Fibroblast of lung (primary cell): ENCODE measurements around the gene UIMC1. TPM values are rescaled to one million over a fixed set of nuclear protein-coding genes. Genes with fewer than 3 reads are reported as not detected.

ENCODE experiments used
- DNase-seq, 2 donors: peaks; one replicate each; pipeline versions ENCODE4 v3.0.0 to v3.0.0-alpha.2; 2010; ENCODE audit warnings: low read depth in 2 of 2
- H2AFZ ChIP-seq: 2 replicates; pipeline ENCODE4 v1.5.1; 2012; ENCODE audit warnings: low read length, control low read depth, inconsistent platforms
- H3K27ac ChIP-seq: 2 replicates; pipeline ENCODE4 v1.5.1; 2011; ENCODE audit warnings: low read length, control low read depth; ENCODE audit not compliant: insufficient read depth
- H3K27me3 ChIP-seq: 2 replicates; pipeline ENCODE4 v1.5.1; 2011; ENCODE audit warnings: mild to moderate bottlenecking, low read length; ENCODE audit not compliant: control insufficient read depth, insufficient read depth
- H3K36me3 ChIP-seq: 2 replicates; pipeline ENCODE4 v1.5.1; 2011; ENCODE audit warnings: low read length; ENCODE audit not compliant: control insufficient read depth, insufficient read depth
- H3K4me1 ChIP-seq: 2 replicates; pipeline ENCODE4 v1.5.1; 2011; ENCODE audit warnings: low read length; ENCODE audit not compliant: control insufficient read depth, insufficient read depth; ENCODE audit errors: extremely low read depth
- H3K4me2 ChIP-seq: 2 replicates; pipeline ENCODE4 v1.5.1; 2011; ENCODE audit warnings: low read length, control low read depth; ENCODE audit not compliant: insufficient read depth; ENCODE audit errors: extremely low read depth
- H3K4me3 ChIP-seq, 4 experiments: fragments of 200-600 bp in 1 of 4; sonication (generic) in 1 of 4; replicated peaks in 1 of 4; 2 replicates each; pipeline ENCODE4 v1.5.1; 2011 to 2016; ENCODE audit warnings: low read length in 4 of 4, low read depth in 3 of 4, mild to moderate bottlenecking in 3 of 4, control low read depth in 2 of 4, inconsistent platforms in 1 of 4, mixed read lengths in 1 of 4; ENCODE audit not compliant: insufficient read depth in 1 of 4; ENCODE audit errors: control extremely low read depth in 1 of 4
- H3K79me2 ChIP-seq: 2 replicates; pipeline ENCODE4 v1.5.1; 2012; ENCODE audit warnings: mild to moderate bottlenecking, low read length, inconsistent platforms; ENCODE audit not compliant: control insufficient read depth, insufficient read depth
- H3K9ac ChIP-seq: 2 replicates; pipeline ENCODE4 v1.5.1; 2011; ENCODE audit warnings: mild to moderate bottlenecking, low read length, control low read depth; ENCODE audit not compliant: insufficient read depth
- H3K9me3 ChIP-seq: 2 replicates; pipeline ENCODE4 v1.5.1; 2012; ENCODE audit warnings: low read depth, low read length; ENCODE audit not compliant: control insufficient read depth, insufficient read depth
- H4K20me1 ChIP-seq: 2 replicates; pipeline ENCODE4 v1.5.1; 2011; ENCODE audit warnings: low read length; ENCODE audit not compliant: control insufficient read depth, insufficient read depth; ENCODE audit errors: extremely low read depth
- CTCF ChIP-seq, 2 donors: IDR thresholded peaks in 1 of 2; conservative IDR thresholded peaks in 1 of 2; 1 replicate in 1 of 2; 2 replicates in 1 of 2; pipeline ENCODE4 v1.5.1; 2011 to 2012; ENCODE audit warnings: low read length in 2 of 2, control low read depth in 1 of 2, inconsistent platforms in 1 of 2, low read depth in 1 of 2, mild to moderate bottlenecking in 1 of 2
- EZH2 ChIP-seq: IDR thresholded peaks from 2 replicates; pipeline ENCODE4 v1.5.1; 2012; ENCODE audit warnings: low read length, control low read depth, mild to moderate bottlenecking; ENCODE audit errors: missing control alignments
- polyA plus RNA-seq, 2 donors: library from polyadenylated mRNA; depleted of rRNA in 1 of 2; stranded (reverse) in 1 of 2; unstranded in 1 of 2; fragments of >200 nt; gene quantifications; 2 replicates each; pipeline ENCODE4 v1.2.1, GENCODE V29; 2011 to 2012; ENCODE audit warnings: missing spikeins in 1 of 2
- total RNA-seq: library from RNA; depleted of rRNA; stranded (reverse); fragments of >200 nt; gene quantifications from 2 replicates; pipeline ENCODE4 v1.2.1, GENCODE V29; 2014

Gene UIMC1
- total and polyA plus RNA-seq, 2 donors (not counting 1 experiment from before 2014, with no cell fraction given): 19.4 to 36.7 TPM

GRCh38 chr5:176895831-176896230 lies 110.7 kb downstream of the UIMC1 start:
- no peak for DNase-seq
- Histone ChIP-seq H3K4me1 (no peaks in the 10 kb centered on the region), H2AFZ (no peak overlapping the region), H3K9ac (no peak overlapping the region), H3K9me3 (no peaks in the 10 kb centered on the region), H3K27ac (no peak overlapping the region), H3K27me3 (peaks cover 16% of the 10 kb centered on the region), H3K4me2 (no peak overlapping the region), H3K36me3 (peaks cover 3% of the 10 kb centered on the region), H3K4me3 (no peak overlapping the region), H3K79me2 (no peaks in the 10 kb centered on the region), H4K20me1 (no peaks in the 10 kb centered on the region)
- no peak for TF ChIP-seq EZH2
- no peak for TF ChIP-seq CTCF (conservative IDR thresholded peaks at IDR 0.05 in 1 of 2, IDR thresholded peaks at IDR 0.05 in 1 of 2; ENCODE audit: low read depth in 1 of 2, low read length in 2 of 2)

GRCh38 chr5:176894298-176894697 lies 112.3 kb downstream of the UIMC1 start:
- Histone ChIP-seq H3K79me2 (no peaks in the 10 kb centered on the region), H3K4me2 (no peak overlapping the region), H3K9me3 (no peaks in the 10 kb centered on the region), H2AFZ (no peak overlapping the region), H3K9ac (no peak overlapping the region), H3K4me1 (no peaks in the 10 kb centered on the region), H3K27me3 (peaks cover 16% of the 10 kb centered on the region), H3K4me3 (no peak overlapping the region), H4K20me1 (no peaks in the 10 kb centered on the region), H3K36me3 (no peaks in the 10 kb centered on the region), H3K27ac (no peak overlapping the region)
- TF ChIP-seq CTCF (conservative IDR thresholded peaks at IDR 0.05 in 1 of 2, IDR thresholded peaks at IDR 0.05 in 1 of 2; ENCODE audit: low read depth in 1 of 2, low read length in 2 of 2): no peak
- TF ChIP-seq EZH2: no peak
- DNase-seq: no peak

GRCh38 chr5:176892663-176893062 lies 113.9 kb downstream of the UIMC1 start:
- H3K36me3 ChIP-seq: no peaks in the 10 kb centered on the region
- no peaks in the 10 kb centered on the region for H4K20me1 ChIP-seq
- H3K9me3 ChIP-seq: no peaks in the 10 kb centered on the region
- DNase-seq: no peak
- H3K4me2 ChIP-seq: no peak overlapping the region
- no peaks in the 10 kb centered on the region for H3K79me2 ChIP-seq
- H3K4me3 ChIP-seq: no peak overlapping the region
- no peak overlapping the region for H3K9ac ChIP-seq
- no peaks in the 10 kb centered on the region for H3K4me1 ChIP-seq
- no peak overlapping the region for H3K27ac ChIP-seq
- no peak overlapping the region for H2AFZ ChIP-seq
- no peak for TF ChIP-seq CTCF (conservative IDR thresholded peaks at IDR 0.05 in 1 of 2, IDR thresholded peaks at IDR 0.05 in 1 of 2; ENCODE audit: low read depth in 1 of 2, low read length in 2 of 2)
- no peak for TF ChIP-seq EZH2
- H3K27me3 ChIP-seq: peaks cover 16% of the 10 kb centered on the region
